ENCODE results near the gene DAG1. TPM values are rescaled to one million over a fixed set of nuclear protein-coding genes. Genes with fewer than 3 reads are reported as not detected.

DAG1 gene
- total RNA-seq, 1 experiment from 2014 or later, result 226 TPM

- BruUV-seq (replicated peaks), result no TSS peak
- peaks cover 6% of the 10 kb centered on the region for H3K4me1 Mint-ChIP-seq (ENCODE audit: low read depth, unreplicated experiment)
Observed at GRCh38 chr3:49427586-49427985, 42.5 kb upstream of the DAG1 start.

DNA sequence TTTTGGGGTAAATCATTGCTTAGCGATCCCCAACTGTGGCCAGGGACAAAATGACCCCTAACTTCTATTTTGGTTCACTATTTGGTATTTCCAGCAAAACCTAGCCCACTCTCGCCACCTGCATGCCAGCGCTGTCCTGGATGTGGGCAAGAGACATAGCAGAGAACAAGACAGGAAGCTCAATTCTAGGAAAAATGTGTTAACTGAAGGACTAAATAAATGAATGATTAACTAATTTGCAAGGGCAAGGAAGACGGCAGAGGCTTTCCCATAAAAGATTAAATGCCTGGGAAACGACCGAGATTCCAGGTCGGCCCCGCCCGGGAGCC is 41.4 kb upstream of the DAG1 start:
- H3K9me3 Mint-ChIP-seq (ENCODE audit: low read depth, unreplicated experiment), result no peaks in the 10 kb centered on the region
- peak overlapping the region; percentile 94 for H3K27ac Mint-ChIP-seq (ENCODE audit: unreplicated experiment)
- peaks cover 43% of the 10 kb centered on the region for H3K36me3 Mint-ChIP-seq (ENCODE audit: insufficient read depth, unreplicated experiment)
- intact Hi-C loops (cut with micrococcal nuclease; ENCODE audit: unreplicated experiment), result no loop called here
- H3K4me3 Mint-ChIP-seq (ENCODE audit: low read depth, unreplicated experiment), result peak overlapping the region; percentile 69
- H3K4me1 Mint-ChIP-seq (ENCODE audit: low read depth, unreplicated experiment), result no peaks in the 10 kb centered on the region
- DNase-seq, result no peak
- TF ChIP-seq CTCF (IDR thresholded peaks at IDR 0.05; ENCODE audit: unreplicated experiment), result no peak
- no peaks in the 10 kb centered on the region for H3K27me3 Mint-ChIP-seq (ENCODE audit: unreplicated experiment)
- TSS peak; percentile 75 for BruUV-seq (replicated peaks)
- CTCF ChIA-PET, result interaction anchor here (0.6 to 1.4 kb wide), 6 partner anchors 14 to 181 kb away, joined by 3 to 6 read pairs (median 4); partner anchors contain the start of gene TCTA

More at GRCh38 chr3:49427586-49427985, 42.5 kb upstream of the DAG1 start:
- DNase-seq, result no peak
- Mint-ChIP-seq H3K9me3 (ENCODE audit: low read depth, unreplicated experiment) (no peaks in the 10 kb centered on the region), H3K36me3 (ENCODE audit: insufficient read depth, unreplicated experiment) (peaks cover 43% of the 10 kb centered on the region), H3K27ac (ENCODE audit: unreplicated experiment) (no peak overlapping the region), H3K27me3 (ENCODE audit: unreplicated experiment) (no peaks in the 10 kb centered on the region), H3K4me3 (ENCODE audit: low read depth, unreplicated experiment) (no peak overlapping the region)
- intact Hi-C loops (cut with micrococcal nuclease; ENCODE audit: unreplicated experiment), result no loop called here
- no peak for TF ChIP-seq CTCF (IDR thresholded peaks at IDR 0.05; ENCODE audit: unreplicated experiment)
- CTCF ChIA-PET, result no interaction called here

DNA sequence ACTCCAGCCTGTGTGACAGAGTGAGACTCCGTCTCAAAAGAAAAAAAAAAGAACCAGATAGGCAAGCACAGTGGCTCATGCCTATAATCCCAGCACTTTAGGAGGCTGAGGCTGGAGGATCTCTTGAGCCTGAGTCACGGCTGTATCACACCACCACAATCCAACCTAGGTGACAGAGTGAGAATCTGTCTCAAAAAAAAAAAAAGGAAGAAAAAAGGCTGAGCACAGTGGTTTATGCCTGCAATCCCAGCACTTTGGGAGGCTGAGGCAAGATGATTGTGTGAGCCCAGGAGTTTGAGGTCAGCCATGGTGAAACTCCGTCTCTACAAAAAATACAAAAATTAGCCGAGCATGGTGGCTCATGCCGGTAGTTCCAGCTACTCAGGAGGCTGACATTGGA is 35.3 kb upstream of the DAG1 start:
- Mint-ChIP-seq H3K9me3 (ENCODE audit: low read depth, unreplicated experiment) (no peaks in the 10 kb centered on the region), H3K27ac (ENCODE audit: unreplicated experiment) (no peak overlapping the region), H3K4me1 (ENCODE audit: low read depth, unreplicated experiment) (no peaks in the 10 kb centered on the region), H3K4me3 (ENCODE audit: low read depth, unreplicated experiment) (no peak overlapping the region), H3K27me3 (ENCODE audit: unreplicated experiment) (no peaks in the 10 kb centered on the region), H3K36me3 (ENCODE audit: insufficient read depth, unreplicated experiment) (peaks cover 12% of the 10 kb centered on the region)
- DNase-seq, result no peak
- intact Hi-C loops (cut with micrococcal nuclease; ENCODE audit: unreplicated experiment), result no loop called here
- TF ChIP-seq CTCF (IDR thresholded peaks at IDR 0.05; ENCODE audit: unreplicated experiment), result no peak
- CTCF ChIA-PET, result interaction anchor here (0.6 kb wide), 1 partner anchor 47 kb away, joined by 3 read pairs; no protein-coding TSS in a partner anchor
- BruUV-seq (replicated peaks), result no TSS peak

- Mint-ChIP-seq H3K27ac (ENCODE audit: unreplicated experiment) (no peak overlapping the region), H3K4me1 (ENCODE audit: low read depth, unreplicated experiment) (no peaks in the 10 kb centered on the region), H3K4me3 (ENCODE audit: low read depth, unreplicated experiment) (no peak overlapping the region), H3K9me3 (ENCODE audit: low read depth, unreplicated experiment) (no peaks in the 10 kb centered on the region), H3K36me3 (ENCODE audit: insufficient read depth, unreplicated experiment) (no peaks in the 10 kb centered on the region), H3K27me3 (ENCODE audit: unreplicated experiment) (no peaks in the 10 kb centered on the region)
- intact Hi-C loops (cut with micrococcal nuclease; ENCODE audit: unreplicated experiment), result loop anchor here (10.0 kb wide), 1 partner anchor 271 kb away; the partner anchor contains the start of gene KLHDC8B
- CTCF ChIA-PET, result interaction anchor here (0.6 to 1.2 kb wide), 3 partner anchors 30 to 420 kb away, joined by 3 to 5 read pairs (median 4); no protein-coding TSS in a partner anchor
- no TSS peak for BruUV-seq (replicated peaks)
- no peak for TF ChIP-seq CTCF (IDR thresholded peaks at IDR 0.05; ENCODE audit: unreplicated experiment)
- no peak for DNase-seq
Observed at GRCh38 chr3:49445391-49445790, 24.7 kb upstream of the DAG1 start.

Data from Calu3 (cell line).